HCT116 (cell line): ENCODE data around the gene LDAH.

Experiments
- EZH2 ChIP-seq: fragments of 200-600 bp; sonication (generic); IDR thresholded peaks from 2 replicates; pipeline ENCODE4 v1.6.1; 2017; ENCODE audit warnings: antibody characterized with exemption, mixed run types
- EZH2phosphoT487 ChIP-seq: fragments of 200-600 bp; IDR thresholded peaks from 2 replicates; pipeline ENCODE4 v1.6.1; 2018; ENCODE audit warnings: antibody characterized with exemption, borderline replicate concordance
- POLR2A ChIP-seq: IDR thresholded peaks from 2 replicates; pipeline ENCODE4 v1.7.0; 2011; ENCODE audit warnings: borderline replicate concordance; ENCODE audit not compliant: insufficient read depth, insufficient read length; ENCODE audit errors: extremely low read depth
- ZNF274 ChIP-seq: fragments of 200-500 bp; sonication (Bioruptor generic); IDR thresholded peaks from 2 replicates; pipeline ENCODE4 v1.6.1; 2014; ENCODE audit warnings: mild to moderate bottlenecking, low read depth, low read length, inconsistent platforms
- TF ChIP-seq, protein P1 (sequence below), 3 experiments: fragments of 200-600 bp in 1 of 3; sonication (generic) in 1 of 3; IDR thresholded peaks in 2 of 3; conservative IDR thresholded peaks in 1 of 3; 2 replicates each; pipeline ENCODE4 v1.5.1; 2012 to 2017; ENCODE audit warnings: low read depth in 2 of 3, low read length in 2 of 3, antibody characterized with exemption in 1 of 3, borderline replicate concordance in 1 of 3, control low read depth in 1 of 3, mild to moderate bottlenecking in 1 of 3, mixed read lengths in 1 of 3, mixed run types in 1 of 3, moderate library complexity in 1 of 3; ENCODE audit not compliant: insufficient read depth in 1 of 3
- TF ChIP-seq, protein P2 (sequence below): IDR thresholded peaks from 2 replicates; pipeline ENCODE4 v1.6.1; 2011; ENCODE audit warnings: mild to moderate bottlenecking, low read length, moderate library complexity; ENCODE audit not compliant: insufficient replicate concordance; ENCODE audit errors: extremely low read depth

DNA sequence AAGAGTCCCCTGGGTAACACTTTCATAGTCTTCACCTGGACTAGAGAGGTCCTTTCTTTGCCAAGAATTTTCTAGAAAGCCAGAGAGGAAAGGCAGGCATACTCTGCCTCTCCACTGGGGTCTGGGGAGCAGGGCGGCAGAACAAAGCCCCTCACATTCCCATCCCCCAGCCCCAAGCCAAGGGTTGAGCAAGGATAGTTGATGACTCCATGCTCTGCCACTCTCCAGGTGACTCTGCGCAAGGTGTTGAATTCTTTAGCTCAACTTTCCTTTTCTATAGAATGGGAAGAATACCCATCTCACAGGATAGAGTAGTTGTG is 158.9 kb downstream of the LDAH start:
- TF ChIP-seq, protein P1, sequence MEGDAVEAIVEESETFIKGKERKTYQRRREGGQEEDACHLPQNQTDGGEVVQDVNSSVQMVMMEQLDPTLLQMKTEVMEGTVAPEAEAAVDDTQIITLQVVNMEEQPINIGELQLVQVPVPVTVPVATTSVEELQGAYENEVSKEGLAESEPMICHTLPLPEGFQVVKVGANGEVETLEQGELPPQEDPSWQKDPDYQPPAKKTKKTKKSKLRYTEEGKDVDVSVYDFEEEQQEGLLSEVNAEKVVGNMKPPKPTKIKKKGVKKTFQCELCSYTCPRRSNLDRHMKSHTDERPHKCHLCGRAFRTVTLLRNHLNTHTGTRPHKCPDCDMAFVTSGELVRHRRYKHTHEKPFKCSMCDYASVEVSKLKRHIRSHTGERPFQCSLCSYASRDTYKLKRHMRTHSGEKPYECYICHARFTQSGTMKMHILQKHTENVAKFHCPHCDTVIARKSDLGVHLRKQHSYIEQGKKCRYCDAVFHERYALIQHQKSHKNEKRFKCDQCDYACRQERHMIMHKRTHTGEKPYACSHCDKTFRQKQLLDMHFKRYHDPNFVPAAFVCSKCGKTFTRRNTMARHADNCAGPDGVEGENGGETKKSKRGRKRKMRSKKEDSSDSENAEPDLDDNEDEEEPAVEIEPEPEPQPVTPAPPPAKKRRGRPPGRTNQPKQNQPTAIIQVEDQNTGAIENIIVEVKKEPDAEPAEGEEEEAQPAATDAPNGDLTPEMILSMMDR (IDR thresholded peaks at IDR 0.05 in 2 of 3, conservative IDR thresholded peaks at IDR 0.05 in 1 of 3; ENCODE audit: borderline replicate concordance in 1 of 3, insufficient read depth in 1 of 3, low read depth in 2 of 3, low read length in 2 of 3), result no peak
- TF ChIP-seq, protein P2, sequence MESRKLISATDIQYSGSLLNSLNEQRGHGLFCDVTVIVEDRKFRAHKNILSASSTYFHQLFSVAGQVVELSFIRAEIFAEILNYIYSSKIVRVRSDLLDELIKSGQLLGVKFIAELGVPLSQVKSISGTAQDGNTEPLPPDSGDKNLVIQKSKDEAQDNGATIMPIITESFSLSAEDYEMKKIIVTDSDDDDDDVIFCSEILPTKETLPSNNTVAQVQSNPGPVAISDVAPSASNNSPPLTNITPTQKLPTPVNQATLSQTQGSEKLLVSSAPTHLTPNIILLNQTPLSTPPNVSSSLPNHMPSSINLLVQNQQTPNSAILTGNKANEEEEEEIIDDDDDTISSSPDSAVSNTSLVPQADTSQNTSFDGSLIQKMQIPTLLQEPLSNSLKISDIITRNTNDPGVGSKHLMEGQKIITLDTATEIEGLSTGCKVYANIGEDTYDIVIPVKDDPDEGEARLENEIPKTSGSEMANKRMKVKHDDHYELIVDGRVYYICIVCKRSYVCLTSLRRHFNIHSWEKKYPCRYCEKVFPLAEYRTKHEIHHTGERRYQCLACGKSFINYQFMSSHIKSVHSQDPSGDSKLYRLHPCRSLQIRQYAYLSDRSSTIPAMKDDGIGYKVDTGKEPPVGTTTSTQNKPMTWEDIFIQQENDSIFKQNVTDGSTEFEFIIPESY, result no peak
- no peak for TF ChIP-seq POLR2A
- TF ChIP-seq ZNF274, result no peak
- no peak for TF ChIP-seq EZH2
- no peak for TF ChIP-seq EZH2phosphoT487
